ENCODE results near the gene KLHDC7B. TPM values are rescaled to one million over a fixed set of nuclear protein-coding genes. Genes with fewer than 3 reads are reported as not detected.

KLHDC7B gene
- total and polyA plus RNA-seq, 2 experiments from 2014 or later: 0.75 to 1.7 TPM

DNA sequence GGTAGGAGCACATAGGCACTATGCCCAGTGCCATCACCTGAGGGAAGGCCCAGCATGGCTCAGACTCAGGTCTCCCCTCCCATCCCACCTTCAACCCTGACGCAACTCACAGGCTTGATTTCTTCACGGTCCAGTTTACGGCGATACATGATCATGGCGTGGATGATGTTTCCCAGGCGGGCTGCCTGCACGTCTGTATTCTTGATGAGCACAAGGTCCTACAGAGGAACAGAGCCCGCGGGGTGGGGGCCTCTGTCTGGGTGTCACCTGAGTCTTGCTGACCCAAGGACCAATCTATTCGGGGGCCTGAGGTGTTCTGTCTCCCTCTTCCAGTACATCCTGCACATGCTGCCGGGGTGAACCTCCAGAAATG lies 28.7 kb downstream of the KLHDC7B start:
- H3K4me2 ChIP-seq: no peak overlapping the region
- no peaks in the 10 kb centered on the region for H3K9me2 ChIP-seq (replicated peaks; ENCODE audit: insufficient read depth)
- H2AFZ ChIP-seq: no peak overlapping the region
- H3K9me3 ChIP-seq (ENCODE audit: low read depth): no peaks in the 10 kb centered on the region
- no peaks in the 10 kb centered on the region for H3K27me3 ChIP-seq
- H4K20me1 ChIP-seq (ENCODE audit: insufficient read depth, poor library complexity, severe bottlenecking): peaks cover 3% of the 10 kb centered on the region
- TF ChIP-seq, protein P1, sequence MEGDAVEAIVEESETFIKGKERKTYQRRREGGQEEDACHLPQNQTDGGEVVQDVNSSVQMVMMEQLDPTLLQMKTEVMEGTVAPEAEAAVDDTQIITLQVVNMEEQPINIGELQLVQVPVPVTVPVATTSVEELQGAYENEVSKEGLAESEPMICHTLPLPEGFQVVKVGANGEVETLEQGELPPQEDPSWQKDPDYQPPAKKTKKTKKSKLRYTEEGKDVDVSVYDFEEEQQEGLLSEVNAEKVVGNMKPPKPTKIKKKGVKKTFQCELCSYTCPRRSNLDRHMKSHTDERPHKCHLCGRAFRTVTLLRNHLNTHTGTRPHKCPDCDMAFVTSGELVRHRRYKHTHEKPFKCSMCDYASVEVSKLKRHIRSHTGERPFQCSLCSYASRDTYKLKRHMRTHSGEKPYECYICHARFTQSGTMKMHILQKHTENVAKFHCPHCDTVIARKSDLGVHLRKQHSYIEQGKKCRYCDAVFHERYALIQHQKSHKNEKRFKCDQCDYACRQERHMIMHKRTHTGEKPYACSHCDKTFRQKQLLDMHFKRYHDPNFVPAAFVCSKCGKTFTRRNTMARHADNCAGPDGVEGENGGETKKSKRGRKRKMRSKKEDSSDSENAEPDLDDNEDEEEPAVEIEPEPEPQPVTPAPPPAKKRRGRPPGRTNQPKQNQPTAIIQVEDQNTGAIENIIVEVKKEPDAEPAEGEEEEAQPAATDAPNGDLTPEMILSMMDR (IDR thresholded peaks at IDR 0.05; ENCODE audit: poor library complexity): no peak
- no peak for TF ChIP-seq EZH2 (IDR thresholded peaks at IDR 0.05; ENCODE audit: borderline replicate concordance)
- no peak for TF ChIP-seq EZH2phosphoT487 (IDR thresholded peaks at IDR 0.05; ENCODE audit: low read depth, severe bottlenecking, unreplicated experiment)
- no peaks in the 10 kb centered on the region for H3K79me2 ChIP-seq
- no peak for DNase-seq (ENCODE audit: low spot score)
- no peaks in the 10 kb centered on the region for H3K36me3 ChIP-seq (replicated peaks; ENCODE audit: insufficient read depth, low read depth)
- H3K27ac ChIP-seq: no peak overlapping the region
- no peaks in the 10 kb centered on the region for H3K4me1 ChIP-seq (ENCODE audit: insufficient read depth)
- H3K4me3 ChIP-seq: no peak overlapping the region
- 93% methylated on average over 11 of the region's 11 CpGs for WGBS (ENCODE audit: low lambda C conversion rate, missing lambda C conversion rate)

DNA sequence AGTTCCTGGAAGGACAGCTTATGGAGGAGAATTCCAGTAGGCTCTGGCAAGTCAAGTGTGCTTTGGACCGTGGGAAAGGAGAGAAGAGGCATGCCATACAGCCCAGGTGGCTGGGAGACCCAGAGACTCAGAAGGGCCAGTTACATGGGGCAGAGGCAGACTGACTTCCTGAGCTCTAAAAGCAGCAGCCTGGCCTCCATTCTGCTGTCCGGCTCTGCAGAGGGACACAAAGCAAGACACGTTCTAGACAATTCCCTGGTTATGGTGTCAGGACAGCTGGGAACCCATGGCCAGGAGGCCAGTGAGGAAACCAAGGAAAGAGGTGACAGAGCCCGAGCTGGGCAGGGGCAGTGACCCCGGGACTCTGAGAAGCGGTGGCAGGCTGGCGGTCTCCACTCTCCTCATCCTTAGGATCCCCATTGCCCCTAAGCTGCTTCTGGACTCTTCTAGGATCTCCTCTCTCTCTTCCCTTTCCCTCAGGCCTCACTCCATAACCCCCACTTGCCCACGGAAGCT lies 29.8 kb downstream of the KLHDC7B start:
- H2AFZ ChIP-seq: no peak overlapping the region
- H3K4me1 ChIP-seq (ENCODE audit: insufficient read depth): no peaks in the 10 kb centered on the region
- 97% methylated on average over 8 of the region's 8 CpGs for WGBS (ENCODE audit: low lambda C conversion rate, missing lambda C conversion rate)
- no peak for DNase-seq (ENCODE audit: low spot score)
- H3K9me2 ChIP-seq (replicated peaks; ENCODE audit: insufficient read depth): no peaks in the 10 kb centered on the region
- no peaks in the 10 kb centered on the region for H3K79me2 ChIP-seq
- H3K4me2 ChIP-seq: no peak overlapping the region
- H3K27me3 ChIP-seq: no peaks in the 10 kb centered on the region
- no peaks in the 10 kb centered on the region for H3K9me3 ChIP-seq (ENCODE audit: low read depth)
- H3K36me3 ChIP-seq (replicated peaks; ENCODE audit: insufficient read depth, low read depth): no peaks in the 10 kb centered on the region
- peaks cover 3% of the 10 kb centered on the region for H4K20me1 ChIP-seq (ENCODE audit: insufficient read depth, poor library complexity, severe bottlenecking)
- H3K27ac ChIP-seq: no peak overlapping the region
- H3K4me3 ChIP-seq: no peak overlapping the region
- TF ChIP-seq, protein P1 (IDR thresholded peaks at IDR 0.05; ENCODE audit: poor library complexity): no peak
- TF ChIP-seq EZH2 (IDR thresholded peaks at IDR 0.05; ENCODE audit: borderline replicate concordance): no peak

DNA sequence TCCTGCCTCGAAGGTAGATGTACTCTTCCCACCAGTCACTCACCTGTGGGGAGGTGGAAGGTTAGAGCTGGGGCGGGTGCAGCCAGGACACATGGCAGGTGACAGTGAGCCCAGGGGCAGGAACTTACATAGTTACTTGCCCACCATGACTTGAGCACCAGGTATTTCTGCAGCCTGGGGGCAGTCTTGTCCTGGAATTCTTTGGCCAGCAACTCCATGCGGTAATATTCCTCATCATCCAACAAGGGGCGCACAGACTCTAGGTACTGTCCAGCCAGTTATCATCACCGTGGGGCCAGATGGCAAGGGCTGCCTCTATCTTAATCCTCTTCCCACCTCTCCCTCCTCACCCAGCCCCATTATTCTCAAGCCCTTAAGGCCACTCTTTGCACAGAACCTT lies 30.4 kb downstream of the KLHDC7B start:
- no peaks in the 10 kb centered on the region for H3K27me3 ChIP-seq
- H3K36me3 ChIP-seq (replicated peaks; ENCODE audit: insufficient read depth, low read depth): no peaks in the 10 kb centered on the region
- no peaks in the 10 kb centered on the region for H3K9me2 ChIP-seq (replicated peaks; ENCODE audit: insufficient read depth)
- 75% methylated on average over 5 of the region's 5 CpGs for WGBS (ENCODE audit: low lambda C conversion rate, missing lambda C conversion rate)
- H3K4me1 ChIP-seq (ENCODE audit: insufficient read depth): no peaks in the 10 kb centered on the region
- H3K4me3 ChIP-seq: no peak overlapping the region
- peaks cover 3% of the 10 kb centered on the region for H4K20me1 ChIP-seq (ENCODE audit: insufficient read depth, poor library complexity, severe bottlenecking)
- no peak for DNase-seq (ENCODE audit: low spot score)
- H2AFZ ChIP-seq: no peak overlapping the region
- no peak overlapping the region for H3K27ac ChIP-seq
- TF ChIP-seq, protein P1 (IDR thresholded peaks at IDR 0.05; ENCODE audit: poor library complexity): no peak
- TF ChIP-seq EZH2phosphoT487 (IDR thresholded peaks at IDR 0.05; ENCODE audit: low read depth, severe bottlenecking, unreplicated experiment) (no peak), EZH2 (IDR thresholded peaks at IDR 0.05; ENCODE audit: borderline replicate concordance) (no peak)
- H3K79me2 ChIP-seq: peaks cover 3% of the 10 kb centered on the region
- no peak overlapping the region for H3K4me2 ChIP-seq
- no peaks in the 10 kb centered on the region for H3K9me3 ChIP-seq (ENCODE audit: low read depth)

Measured in hepatocyte (in vitro differentiated cells).